ENCODE data around the gene TEX11. TPM values are rescaled to one million over a fixed set of nuclear protein-coding genes. Genes with fewer than 3 reads are reported as not detected.
"Not testable (repeated sequence)": the region's sequence is repeated elsewhere in the genome, so short reads cannot be mapped to it uniquely, and the experiment has no call there.

Gene TEX11
- total RNA-seq, 1 donor from 2014 or later = not detected

- Histone ChIP-seq H3K4me3 (no peak overlapping the region), H3K36me3 (no peaks in the 10 kb centered on the region), H3K27ac (no peak overlapping the region), H3K4me1 (no peaks in the 10 kb centered on the region), H3K27me3 (no peaks in the 10 kb centered on the region), H3K9me3 (no peaks in the 10 kb centered on the region)
- no peak for TF ChIP-seq POLR2AphosphoS5 (IDR thresholded peaks at IDR 0.05; ENCODE audit: insufficient read depth in 1 of 2, low read depth in 1 of 2)
- TF ChIP-seq, protein P1, sequence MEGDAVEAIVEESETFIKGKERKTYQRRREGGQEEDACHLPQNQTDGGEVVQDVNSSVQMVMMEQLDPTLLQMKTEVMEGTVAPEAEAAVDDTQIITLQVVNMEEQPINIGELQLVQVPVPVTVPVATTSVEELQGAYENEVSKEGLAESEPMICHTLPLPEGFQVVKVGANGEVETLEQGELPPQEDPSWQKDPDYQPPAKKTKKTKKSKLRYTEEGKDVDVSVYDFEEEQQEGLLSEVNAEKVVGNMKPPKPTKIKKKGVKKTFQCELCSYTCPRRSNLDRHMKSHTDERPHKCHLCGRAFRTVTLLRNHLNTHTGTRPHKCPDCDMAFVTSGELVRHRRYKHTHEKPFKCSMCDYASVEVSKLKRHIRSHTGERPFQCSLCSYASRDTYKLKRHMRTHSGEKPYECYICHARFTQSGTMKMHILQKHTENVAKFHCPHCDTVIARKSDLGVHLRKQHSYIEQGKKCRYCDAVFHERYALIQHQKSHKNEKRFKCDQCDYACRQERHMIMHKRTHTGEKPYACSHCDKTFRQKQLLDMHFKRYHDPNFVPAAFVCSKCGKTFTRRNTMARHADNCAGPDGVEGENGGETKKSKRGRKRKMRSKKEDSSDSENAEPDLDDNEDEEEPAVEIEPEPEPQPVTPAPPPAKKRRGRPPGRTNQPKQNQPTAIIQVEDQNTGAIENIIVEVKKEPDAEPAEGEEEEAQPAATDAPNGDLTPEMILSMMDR (IDR thresholded peaks at IDR 0.05) = no peak
- no peak for TF ChIP-seq POLR2A (IDR thresholded peaks at IDR 0.05)
- intact Hi-C loops (cut with DNase I) = no loop called here
- no peak for DNase-seq (ENCODE audit: extremely low spot score in 2 of 2)
Observed at GRCh38 chrX:70664726-70665125, 243.8 kb downstream of the TEX11 start.

GRCh38 chrX:70661124-70661523, 247.4 kb downstream of the TEX11 start:
- DNase-seq (ENCODE audit: extremely low spot score in 2 of 2); H3K4me3 ChIP-seq; H3K36me3 ChIP-seq; intact Hi-C loops (cut with DNase I); H3K4me1 ChIP-seq; H3K9me3 ChIP-seq; H3K27ac ChIP-seq; H3K27me3 ChIP-seq: not testable (repeated sequence)

DNA sequence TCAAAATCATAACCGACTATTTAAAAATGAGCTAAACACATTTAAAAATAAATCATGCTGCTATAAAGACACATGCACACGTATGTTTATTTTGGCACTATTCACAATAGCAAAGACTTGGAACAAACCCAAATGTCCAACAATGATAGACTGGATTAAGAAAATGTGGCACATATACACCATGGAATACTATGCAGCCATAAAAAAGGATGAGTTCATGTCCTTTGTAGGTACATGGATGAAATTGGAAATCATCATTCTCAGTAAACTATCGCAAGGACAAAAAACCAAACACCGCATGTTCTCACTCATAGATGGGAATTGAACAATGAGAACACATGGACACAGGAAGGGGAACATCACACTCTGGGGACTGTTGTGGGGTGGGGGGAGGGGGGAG, 251.0 kb downstream of the TEX11 start:
- H3K27ac ChIP-seq; H3K36me3 ChIP-seq; intact Hi-C loops (cut with DNase I); H3K4me1 ChIP-seq; H3K9me3 ChIP-seq; H3K27me3 ChIP-seq; DNase-seq (ENCODE audit: extremely low spot score in 2 of 2); H3K4me3 ChIP-seq: not testable (repeated sequence)

DNA sequence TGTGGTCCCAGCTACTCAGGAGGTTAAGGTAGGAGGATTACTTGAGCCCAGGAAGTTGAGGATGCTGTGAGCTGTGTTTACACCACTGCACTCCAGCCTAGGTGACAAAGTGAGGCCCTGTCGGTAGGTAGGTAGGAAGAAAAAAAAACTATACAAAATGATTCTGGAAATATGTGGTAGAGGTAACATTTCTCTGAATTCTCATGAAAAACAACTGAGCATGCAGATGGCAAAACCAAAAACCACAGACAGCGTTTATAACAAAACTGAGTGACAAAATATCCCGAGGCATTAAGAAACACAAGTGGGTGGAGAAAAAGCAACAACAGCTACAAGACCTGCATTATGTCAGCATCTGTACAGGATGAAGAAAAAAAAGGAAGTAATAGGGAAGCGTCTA, 252.2 kb downstream of the TEX11 start:
- no peak for DNase-seq (ENCODE audit: extremely low spot score in 2 of 2)
- Histone ChIP-seq H3K9me3 (no peaks in the 10 kb centered on the region), H3K27ac (no peak overlapping the region), H3K27me3 (no peaks in the 10 kb centered on the region), H3K36me3 (no peaks in the 10 kb centered on the region), H3K4me3 (no peak overlapping the region), H3K4me1 (no peaks in the 10 kb centered on the region)
- intact Hi-C loops (cut with DNase I) = no loop called here
- TF ChIP-seq POLR2AphosphoS5 (IDR thresholded peaks at IDR 0.05; ENCODE audit: insufficient read depth in 1 of 2, low read depth in 1 of 2) = no peak
- TF ChIP-seq POLR2A (IDR thresholded peaks at IDR 0.05) = no peak
- TF ChIP-seq, protein P1 (IDR thresholded peaks at IDR 0.05) = no peak

DNA sequence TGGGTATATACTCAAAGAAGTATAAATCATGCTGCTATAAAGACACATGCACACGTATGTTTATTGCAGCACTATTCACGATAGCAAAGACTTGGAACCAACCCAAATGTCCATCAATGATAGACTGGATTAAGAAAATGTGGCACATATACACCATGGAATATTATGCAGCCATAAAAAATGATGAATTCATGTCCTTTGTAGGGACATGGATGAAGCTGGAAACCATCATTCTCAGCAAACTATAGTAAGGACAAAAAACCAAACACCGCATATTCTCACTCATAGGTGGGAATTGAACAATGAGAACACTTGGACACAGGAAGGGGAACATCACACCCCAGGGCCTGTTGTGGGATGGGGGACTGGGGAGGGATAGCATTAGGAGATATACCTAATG, 260.6 kb downstream of the TEX11 start:
- H3K4me3 ChIP-seq; intact Hi-C loops (cut with DNase I); H3K4me1 ChIP-seq: not testable (repeated sequence)

DNA sequence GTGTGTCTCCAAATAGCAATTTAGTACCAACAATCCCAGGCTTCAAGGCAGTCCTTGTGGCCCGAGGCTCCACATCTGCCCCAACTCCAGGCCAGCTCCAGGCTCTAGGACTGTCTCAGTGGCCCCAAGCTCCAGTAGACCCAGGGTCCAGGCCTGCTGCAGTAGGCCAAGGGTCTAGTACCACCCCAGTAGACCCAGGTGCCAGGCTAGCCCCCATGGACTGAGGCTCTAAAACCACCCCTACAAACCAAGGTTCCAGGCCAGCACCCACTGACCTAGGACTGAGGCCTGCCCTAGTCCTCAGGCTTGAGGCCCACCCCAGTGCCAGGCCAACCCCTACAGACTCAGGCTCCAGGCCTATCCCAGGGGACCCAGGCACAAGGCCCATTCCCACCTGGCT, 272.3 kb downstream of the TEX11 start:
- Histone ChIP-seq H3K36me3 (no peaks in the 10 kb centered on the region), H3K27ac (no peak overlapping the region), H3K4me1 (no peaks in the 10 kb centered on the region), H3K27me3 (no peaks in the 10 kb centered on the region), H3K9me3 (no peaks in the 10 kb centered on the region), H3K4me3 (no peak overlapping the region)
- intact Hi-C loops (cut with DNase I) = no loop called here
- TF ChIP-seq POLR2A (IDR thresholded peaks at IDR 0.05) = no peak
- DNase-seq (ENCODE audit: extremely low spot score in 2 of 2) = no peak

More for the DNA sequence above, 260.6 kb downstream of the TEX11 start:
- not testable (repeated sequence) for H3K9me3 ChIP-seq; H3K36me3 ChIP-seq; H3K27me3 ChIP-seq; H3K27ac ChIP-seq; DNase-seq (ENCODE audit: extremely low spot score in 2 of 2)

DNA sequence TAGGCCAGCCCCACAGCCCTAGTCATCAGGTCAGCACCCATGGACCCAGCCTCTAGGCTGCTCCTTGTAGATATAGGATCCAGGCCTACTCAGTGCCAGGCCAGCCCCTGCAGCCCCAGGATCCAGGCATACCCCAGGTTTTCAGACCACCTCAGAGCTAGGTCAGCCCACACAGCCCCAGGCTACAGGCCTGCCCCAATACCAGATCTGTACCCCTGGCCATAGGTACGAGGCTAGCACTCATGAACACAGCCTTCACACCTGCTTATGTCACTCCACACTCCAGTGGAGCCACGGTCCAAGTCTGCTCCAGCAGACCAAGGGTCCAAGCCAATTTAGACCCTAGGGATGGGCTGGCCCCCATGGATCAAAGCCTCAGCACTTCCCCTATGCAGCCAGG, 272.8 kb downstream of the TEX11 start:
- no peaks in the 10 kb centered on the region for H3K36me3 ChIP-seq
- intact Hi-C loops (cut with DNase I) = no loop called here
- DNase-seq (ENCODE audit: extremely low spot score in 2 of 2) = no peak
- no peaks in the 10 kb centered on the region for H3K9me3 ChIP-seq
- no peak for TF ChIP-seq POLR2A (IDR thresholded peaks at IDR 0.05)
- TF ChIP-seq, protein P1 (IDR thresholded peaks at IDR 0.05) = no peak
- no peak for TF ChIP-seq POLR2AphosphoS5 (IDR thresholded peaks at IDR 0.05; ENCODE audit: insufficient read depth in 1 of 2, low read depth in 1 of 2)
- no peak overlapping the region for H3K4me3 ChIP-seq
- H3K27me3 ChIP-seq = no peaks in the 10 kb centered on the region
- no peaks in the 10 kb centered on the region for H3K4me1 ChIP-seq
- no peak overlapping the region for H3K27ac ChIP-seq

Data from vagina (tissue), 2 donors.